Stimulated activated CD8-positive, alpha-beta memory T cell treated with anti-CD3 and anti-CD28 coated beads, Interleukin-7, amount 100 ng/mL, for 24 hours (primary cell): Measurements from ENCODE around the gene METRNL.
"Not testable (repeated sequence)": the region's sequence is repeated elsewhere in the genome, so short reads cannot be mapped to it uniquely, and the experiment has no call there.

Source experiments
- DNase-seq: peaks from one replicate; pipeline ENCODE4 v3.0.0-alpha.2; 2020; ENCODE audit warnings: low read depth

METRNL gene

DNA sequence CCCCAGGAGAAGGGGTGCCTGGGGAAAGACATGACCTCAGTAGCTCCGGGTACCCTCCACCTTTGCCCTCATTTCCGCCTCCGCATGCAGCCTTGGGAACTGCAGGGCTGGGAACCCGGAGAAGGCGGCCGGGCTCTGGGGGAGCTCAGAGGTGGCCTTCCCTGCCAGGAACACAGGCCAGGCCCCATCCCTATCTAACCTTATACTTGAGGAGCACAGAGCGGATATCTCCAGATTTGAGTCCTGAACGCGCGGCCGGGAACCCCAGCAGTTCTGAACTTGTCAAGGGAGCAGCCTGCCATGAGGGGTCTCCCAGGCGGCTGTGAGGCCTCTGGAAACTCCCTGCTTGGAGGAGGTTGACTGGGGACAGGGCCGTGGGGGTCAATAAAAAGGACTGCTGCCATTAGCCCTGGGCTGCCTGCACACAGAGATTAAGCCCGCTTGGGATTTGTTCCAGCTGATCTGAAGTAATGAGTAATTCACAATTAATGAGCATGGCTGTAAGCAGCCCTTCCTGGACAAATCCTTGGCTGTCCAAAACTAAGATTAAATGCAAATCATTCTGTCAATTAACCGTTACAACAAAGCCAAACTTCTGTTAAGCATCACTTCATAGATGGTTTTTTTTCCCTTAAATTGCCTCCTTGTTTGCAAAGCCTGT, 26.3 kb upstream of the METRNL start:
- DNase-seq = no peak

DNA sequence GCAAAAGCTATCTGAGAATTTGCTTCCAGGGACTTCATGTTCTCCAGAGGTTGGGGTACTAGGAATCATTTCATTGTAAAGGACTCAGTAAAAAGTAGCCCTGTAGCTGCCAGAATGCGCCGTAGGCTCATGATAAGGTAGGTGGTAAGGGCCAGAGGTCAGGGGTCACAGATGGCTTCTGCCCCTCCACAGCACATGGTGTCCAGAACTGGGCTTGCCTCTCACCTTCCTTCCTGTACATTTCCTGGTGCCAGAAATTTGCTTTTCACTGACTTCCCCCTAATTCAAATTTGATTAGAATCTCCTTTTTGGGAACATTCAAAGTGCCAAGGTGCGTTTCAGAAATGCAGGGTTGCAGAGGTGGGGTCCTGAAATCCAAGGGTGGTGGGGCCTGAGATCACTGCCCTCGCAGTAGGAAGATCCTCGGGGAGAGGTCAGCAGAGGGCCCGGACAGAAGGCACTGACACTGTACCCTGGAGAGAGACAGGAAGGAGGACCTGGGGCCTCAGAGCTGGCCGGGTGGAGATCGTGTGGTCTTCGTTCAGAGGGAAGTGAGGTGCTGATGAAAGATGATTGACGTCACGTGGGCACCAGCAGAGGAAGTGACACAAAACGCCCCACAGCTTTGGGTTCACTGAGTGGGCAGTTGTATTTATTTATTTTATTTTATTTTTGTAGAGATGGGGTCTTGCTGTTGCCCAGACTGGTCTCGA, 25.5 kb upstream of the METRNL start:
- no peak for DNase-seq

DNA sequence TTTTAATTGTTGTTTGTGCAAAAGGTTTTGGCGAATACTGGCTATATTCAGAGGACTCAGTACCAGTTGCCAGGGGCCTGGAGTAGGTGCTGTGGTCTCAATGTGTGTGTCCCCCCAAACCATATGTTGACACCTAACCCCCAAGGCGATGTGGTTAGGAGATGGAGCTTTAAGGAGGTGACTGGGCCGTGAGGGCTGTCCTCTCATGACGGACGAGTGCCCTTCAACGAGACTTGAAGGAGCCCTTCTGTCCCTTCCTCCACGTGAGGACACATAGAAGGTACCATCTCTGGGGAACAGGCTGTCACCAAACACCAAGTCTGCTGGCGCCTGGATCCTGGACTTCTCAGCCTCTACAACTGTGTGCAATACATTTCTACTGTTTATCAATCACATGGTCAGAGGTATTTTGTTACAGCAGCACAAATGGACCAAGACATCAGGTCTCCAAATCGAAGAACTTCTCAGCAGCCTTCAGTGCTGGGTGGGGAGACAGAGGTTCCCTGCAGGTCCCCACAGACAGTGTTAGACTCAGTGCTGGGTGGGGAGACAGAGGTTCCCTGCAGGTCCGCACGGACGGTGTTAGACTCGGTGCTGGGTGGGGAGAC, 24.8 kb upstream of the METRNL start:
- no peak for DNase-seq

DNA sequence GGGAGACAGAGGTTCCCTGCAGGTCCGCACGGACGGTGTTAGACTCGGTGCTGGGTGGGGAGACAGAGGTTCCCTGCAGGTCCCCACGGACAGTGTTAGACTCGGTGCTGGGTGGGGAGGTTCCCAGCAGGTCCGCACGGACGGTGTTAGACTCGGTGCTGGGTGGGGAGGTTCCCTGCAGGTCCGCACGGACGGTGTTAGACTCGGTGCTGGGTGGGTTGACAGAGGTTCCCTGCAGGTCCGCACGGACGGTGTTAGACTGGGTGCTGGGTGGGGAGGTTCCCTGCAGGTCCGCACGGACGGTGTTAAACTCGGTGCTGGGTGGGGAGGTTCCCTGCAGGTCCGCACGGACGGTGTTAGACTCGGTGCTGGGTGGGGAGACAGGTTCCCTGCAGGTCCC, 24.2 kb upstream of the METRNL start:
- not testable (repeated sequence) for DNase-seq

DNA sequence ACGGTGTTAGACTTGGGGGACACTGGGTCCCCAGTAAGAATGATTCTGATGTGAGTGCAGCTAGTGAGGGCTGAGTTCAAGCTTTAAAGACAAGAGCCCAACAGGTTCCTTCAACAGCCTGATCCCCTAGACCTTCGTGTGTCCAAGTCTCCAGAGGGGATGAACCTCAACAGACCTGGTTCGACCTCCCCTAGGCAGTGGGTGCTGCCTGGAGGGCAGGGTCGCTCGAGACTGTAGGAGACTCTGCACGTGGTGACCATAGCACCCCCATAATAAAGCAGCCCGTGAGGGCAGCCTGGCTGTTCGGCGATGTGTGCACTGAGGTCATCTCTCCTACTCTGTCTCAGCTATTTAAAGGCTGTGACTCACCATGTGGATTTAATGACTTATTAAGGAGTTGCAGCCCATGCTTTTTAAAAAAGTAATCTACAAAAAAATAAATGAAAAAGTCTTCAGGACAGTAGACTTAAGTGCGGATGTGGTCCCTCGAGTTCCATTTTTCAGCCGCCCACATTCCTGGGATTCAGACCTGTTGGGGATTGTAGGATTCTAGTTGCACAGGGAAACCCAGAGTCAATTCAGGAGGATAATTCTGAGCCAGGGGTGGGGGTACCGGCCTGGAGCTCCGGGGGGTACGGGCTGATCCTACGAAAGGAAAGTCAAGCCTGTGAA, 23.4 kb upstream of the METRNL start:
- no peak for DNase-seq

DNA sequence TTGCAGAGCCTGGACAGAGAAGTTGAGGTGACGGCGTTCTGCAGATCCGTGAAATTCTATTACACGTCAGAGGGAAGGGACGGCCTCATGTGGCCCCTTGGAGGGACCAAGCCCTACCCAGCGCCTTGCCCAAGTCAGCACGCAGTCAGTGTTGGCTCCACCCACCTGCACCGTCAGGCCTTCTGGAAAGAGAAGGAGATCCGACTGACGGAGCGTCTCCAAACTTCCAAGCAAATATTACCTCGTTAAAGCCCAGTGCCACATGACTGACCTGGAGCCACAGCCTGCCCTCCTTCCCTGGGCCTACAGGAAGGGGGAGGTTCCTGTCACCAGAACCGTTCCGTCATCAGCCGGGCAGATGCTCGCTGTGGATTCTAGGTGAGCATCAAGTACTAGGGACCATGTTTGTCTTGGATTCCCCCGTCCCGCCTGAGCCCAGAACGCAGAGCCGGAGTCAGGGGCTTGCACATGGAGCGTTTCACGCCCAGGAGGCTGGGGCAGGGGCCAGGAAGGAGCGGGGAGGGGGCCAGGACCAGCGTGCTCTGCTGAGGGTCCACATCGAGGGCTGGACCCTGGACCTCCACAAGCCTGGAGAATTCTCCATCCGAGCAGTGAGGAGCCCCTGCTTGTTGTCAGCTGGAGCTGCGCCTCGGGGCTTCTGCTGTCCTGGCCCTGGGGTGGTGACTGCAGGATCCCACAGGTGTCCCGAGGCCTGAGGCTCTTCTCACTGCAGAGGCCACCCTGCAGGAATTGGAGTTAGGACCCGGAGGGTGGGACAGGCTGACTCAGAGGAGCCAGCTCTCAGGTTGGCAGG, 22.6 kb upstream of the METRNL start:
- DNase-seq = no peak

DNA sequence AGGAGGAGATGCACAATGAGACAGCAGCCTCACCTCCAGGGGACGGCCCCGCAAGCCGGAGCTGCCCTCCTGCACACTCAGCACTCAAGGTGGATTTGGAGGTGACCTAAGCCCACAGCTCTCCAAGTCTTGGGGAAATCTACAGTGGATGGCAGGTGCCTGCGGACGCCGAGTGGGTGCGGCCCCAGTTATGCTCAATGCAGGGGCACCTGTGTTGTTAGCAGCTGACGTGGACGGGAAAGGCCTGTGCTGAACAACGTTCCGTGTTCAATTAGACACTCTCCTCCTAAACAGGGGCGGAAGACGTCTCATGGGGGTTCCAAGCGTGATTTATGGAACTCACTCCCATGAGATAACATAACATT, 22.0 kb upstream of the METRNL start:
- DNase-seq = no peak

DNA sequence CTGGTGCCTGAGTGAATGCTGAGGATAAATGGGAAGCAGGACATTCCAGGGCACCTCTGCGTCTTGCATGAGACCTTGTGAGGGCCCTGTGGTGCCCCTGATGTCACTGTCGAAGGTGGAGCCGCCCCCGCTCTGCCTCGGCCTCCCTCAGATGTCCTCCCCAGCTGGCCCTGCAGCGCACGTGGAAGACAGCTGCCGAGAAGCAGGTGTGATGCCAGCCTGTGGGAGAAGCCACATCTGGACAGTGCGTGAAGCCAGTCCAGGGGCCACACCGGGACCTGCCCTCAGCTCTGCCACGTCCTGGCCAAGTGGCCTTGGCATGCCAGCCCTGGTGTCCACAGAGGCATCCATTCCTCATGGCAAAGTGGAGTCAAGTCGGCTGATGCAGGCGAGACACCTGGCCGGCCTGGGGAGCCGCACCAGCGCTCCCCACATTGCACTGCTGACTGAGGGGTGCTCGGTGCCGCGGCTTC, 21.6 kb upstream of the METRNL start:
- DNase-seq = no peak

DNA sequence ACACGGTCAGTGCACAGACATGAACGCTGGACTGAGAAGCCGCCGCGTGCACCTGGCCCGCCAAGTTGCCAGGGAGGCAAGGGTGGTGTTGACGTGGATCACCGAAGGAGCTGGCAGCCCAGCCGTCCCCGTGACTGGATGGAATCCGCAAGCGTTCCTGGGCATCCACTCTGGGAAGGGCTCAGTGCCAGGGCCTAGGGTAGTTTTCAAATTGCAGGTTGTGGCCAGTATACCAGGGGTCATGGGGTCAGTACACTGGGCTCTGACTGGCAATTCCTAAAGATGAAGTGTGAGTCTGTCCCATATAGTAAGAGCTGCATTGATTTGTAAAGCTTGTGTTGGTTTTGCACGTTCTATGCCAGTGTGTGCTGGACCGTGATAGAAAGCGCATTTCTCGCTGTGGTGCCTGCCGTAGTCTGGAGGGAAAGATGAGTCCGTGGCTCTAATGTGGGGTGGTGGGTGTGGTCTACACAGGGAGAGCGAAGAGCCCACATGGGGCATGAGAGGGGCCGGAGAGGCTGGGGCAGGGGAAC, 21.1 kb upstream of the METRNL start:
- DNase-seq = no peak

DNA sequence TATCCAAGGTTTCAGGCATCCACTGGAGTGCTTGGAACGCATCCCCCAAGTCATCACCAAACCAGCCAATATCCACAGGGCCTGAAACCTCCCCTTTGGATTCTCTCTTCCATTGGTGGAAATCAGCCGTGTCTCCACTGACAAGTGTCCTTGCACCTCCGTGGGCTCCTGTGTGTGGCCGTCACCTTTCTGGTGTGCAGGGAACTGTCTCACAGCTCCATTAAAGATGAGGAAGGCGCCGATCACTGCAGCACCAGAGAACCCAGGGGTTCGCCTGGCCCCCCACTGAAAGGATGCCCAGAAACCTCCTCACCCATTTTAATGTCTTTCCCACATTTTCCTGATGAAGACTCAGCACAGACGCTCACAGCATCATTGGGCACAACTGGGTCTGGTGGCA, 17.8 kb upstream of the METRNL start:
- no peak for DNase-seq

DNA sequence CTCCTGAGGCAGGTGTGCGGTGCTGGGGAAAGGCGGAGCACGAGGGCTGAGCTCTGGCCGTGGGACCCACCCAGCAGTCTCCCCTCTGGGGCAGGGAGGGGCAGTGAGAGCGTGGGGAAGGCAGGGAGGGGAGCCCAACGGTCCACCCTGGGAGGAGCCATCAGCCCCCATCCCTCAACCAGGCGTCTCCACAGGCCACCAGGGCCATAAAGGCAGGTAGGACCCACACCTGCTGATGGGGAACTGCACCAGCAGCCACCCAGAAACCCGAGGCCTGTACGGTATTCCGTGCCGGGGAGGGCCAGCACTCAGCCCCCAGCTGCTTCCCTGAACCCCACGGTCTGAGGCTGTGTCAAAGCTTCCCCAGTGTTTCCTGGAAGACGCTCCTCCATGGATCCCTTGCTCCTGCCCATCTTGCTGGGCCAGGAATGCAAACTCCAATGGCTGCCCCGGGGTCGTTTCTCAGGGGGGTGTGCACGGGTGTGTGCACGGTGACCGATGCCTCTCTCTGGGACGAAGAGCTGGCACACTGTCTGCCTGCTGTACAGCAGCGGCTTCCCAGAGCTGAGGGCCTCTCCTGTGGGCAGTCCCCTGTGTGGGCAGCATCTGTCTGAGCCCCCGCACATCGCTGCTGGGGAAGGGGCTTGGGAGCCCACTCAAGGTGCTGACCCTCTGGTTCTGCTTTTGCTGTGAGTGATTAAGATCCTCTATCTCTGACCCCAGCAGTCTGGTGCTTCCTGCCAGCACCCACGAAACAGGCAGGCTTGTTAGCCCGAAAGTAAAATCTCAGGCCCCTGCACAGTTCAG, 17.2 kb upstream of the METRNL start:
- DNase-seq = no peak

DNA sequence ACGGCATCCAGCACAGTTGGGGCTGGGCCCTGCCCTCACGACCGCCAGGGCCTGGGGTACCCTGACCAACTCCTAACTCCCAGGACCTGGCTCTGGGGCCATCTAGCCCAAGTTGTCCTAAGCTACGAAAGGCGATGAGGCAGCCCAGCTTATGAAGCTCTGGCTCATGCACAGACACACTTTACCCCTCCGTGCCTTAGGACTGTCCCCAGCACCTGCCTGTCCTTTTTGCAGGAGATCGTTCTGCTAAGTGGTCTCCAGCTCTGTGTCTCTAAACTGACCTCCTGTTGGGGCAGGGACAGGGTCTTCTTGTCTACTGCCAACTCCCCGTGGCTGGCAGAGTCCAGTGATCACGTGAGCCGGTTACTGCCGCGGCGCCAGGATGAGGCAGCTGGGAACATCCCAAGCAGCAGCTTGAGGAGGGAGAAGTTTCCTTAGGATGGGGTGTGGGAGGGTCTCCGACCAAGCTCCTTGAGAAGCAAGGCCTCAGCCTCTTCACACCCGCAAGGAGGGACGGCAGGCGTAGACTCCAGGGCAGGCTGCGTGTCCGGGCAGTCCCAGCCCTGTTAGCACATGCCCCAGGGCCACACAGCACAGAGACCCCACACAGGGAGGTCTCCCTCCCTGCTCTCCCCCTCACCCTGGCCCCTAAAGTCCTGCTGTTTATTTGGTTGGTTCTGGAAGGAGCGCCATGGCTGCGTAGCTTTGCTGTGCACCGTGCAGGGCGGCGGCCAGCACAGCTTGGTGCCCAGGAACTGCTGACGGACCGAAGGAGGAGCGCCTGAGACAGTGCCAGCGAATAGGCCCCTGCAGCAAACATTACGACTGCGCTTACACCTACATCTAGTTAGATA, 16.4 kb upstream of the METRNL start:
- DNase-seq = no peak

DNA sequence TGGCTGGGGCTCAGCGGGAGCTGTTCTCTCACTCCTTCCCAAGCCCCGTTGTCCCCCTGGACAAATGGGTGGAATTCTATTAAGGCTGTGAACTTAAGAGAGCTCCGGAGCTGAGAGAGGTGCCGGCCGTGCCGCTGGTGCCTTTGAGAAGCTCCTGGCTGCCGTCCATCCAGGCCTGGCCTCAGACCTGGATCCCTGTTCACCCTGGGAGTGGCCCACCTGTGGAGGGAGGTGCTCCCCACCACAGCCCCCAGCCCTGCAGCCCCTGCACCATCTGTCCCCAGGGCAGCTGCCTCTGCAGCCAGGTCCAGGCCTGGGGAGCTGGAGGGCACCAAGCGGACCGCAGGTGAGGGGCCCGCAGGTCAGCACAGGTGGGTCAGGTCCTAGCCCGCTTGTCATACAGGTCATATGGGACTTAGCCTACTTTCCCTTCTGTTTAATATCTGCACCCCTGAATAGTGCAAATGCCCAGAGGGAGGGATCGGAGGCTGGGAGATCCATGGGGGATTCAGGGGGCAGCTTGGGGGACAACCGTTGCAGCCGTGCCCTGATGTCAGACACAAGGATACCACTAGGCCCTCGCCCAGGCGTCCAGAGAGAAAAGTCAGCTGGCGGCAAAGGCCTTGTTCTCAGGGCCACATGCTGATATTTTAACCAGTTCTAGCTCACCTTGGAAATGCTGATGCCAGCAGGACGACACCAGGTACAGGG, 15.2 kb upstream of the METRNL start:
- DNase-seq = no peak

DNA sequence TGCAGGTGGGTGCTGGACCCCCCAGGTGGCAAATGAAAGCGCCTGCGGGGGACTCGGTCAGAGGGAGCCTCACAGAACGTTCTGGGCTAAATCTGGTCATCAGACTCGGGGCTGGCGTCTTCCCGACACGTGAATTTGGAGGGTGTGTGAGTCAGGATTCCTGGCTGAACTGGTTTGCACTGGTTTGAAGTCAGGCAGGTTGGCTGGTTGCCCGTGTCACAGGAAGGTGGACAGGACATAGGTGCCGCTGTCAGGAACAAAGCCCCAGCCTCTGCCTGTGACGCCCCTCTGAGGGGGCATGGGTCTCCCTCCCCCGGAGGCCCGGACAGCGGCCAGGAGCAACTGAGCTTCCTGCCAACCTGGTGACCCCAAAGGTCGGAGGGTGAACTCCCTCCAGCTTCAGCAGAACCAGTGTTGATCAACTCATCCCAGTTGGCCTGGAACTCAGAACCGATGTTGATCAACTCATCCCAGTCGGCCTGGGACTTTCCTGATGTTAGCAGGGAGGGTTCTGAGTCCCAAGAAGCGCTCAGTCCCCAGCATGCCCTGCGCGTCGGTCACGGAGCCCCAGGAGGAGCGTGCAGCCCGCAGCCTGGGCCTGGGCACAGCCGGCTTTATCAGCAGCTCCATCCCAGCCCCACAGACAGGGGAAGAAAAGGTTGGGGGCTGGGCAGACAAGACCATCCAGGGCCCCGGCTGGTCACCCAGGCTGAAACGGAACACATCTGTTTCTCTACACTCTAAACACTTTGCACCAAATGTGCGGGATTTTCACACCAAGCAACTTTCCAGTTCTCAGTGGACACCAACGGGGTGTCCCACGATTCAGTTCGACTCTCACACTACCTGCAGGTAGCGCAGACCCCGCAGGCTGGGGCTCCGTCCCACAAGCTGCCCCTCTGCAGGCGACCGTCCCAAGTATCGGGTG, 14.4 kb upstream of the METRNL start:
- DNase-seq = no peak

DNA sequence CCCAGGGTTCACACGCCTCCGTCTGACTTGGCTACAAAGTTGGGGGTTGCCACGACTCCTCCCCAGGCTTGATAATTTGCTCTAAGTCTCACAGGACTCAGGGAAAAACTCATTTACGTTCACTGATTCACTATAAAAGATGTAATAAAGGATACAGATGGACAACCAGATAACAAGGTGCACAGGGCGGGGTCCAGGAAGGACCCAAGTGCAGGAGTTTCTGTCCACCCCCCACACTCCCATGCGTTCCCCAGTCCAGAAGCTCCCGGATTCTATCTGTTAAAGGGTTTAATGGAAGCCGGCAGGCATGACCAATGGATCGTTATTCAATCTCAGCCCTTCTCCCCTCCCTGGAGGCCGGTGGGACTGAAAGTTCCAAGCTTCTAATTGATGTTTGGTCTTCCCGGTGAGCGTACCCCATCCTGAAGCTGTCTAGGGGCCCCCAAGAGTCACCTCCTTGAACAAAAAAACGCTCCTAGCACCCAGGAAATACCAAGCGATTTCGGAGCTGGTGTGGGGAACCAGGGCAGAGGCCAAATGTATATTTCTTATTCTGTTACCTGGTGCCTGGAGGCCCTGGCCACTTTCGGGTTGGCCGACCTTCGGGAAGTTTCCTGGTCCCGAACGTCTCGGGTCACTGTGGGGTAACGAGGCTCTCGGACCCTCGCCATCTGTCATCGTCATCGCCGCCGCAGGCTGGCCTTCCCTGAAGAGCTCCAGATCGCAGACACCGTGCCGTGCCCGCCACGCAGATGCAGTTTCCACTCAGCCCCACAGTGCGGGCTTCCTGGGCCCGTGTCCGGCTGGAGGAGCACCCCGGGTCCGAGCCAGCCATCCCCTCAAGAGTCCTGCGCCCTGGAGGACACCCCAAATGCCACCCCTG, 13.5 kb upstream of the METRNL start:
- no peak for DNase-seq

DNA sequence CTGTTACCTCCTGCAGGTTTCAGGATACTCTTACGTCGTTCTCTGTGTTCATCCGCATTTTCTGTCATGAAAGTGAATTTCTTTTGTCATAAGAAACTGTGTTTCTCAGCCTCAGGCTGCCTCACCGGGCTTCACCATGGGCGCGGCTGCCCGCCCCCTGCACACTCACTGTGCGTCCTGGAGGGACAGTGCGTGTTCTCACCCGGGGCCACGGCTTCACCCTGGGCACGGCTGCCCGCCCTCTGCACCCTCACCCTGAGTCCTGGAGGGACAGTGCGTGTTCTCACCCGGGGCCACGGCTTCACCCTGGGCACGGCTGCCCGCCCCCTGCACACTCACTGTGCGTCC, 12.9 kb upstream of the METRNL start:
- not testable (repeated sequence) for DNase-seq

DNA sequence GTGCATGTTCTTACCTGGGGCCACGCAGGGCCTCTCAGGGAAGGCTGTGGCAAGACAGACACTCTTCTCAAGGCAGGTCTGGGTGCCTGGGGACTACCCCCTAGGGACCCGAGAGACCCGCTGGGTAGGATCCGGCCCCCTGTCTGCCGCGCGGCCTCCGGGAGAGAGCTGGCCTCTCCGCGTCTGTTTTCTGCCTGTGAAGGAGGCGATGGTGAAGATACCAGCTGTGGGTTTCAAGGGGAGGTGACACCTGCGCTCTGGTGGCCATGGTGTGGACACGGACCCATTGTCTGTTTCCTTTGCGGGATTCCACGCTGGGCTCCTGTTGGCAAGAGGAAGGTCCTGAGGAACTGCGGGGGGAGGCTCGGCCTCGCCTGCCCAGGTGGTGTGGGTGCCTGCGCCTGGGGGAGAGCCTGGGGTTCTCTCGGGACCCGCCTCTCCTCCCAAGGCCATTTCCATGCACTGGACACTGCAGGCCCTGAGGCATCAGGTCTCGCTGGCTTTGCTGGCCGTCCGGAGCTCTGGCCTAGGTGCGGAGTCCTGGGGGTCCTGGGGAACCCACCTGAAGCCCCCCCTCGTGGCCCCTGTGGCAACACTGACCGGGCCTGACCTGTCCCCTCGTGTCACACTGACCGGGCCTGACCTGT, 12.2 kb upstream of the METRNL start:
- no peak for DNase-seq
